Neural cell (in vitro differentiated cells): ENCODE data around the gene CAMK2N2.

Experiments used
- CTCF ChIP-seq: fragments of 450-650 bp; IDR thresholded peaks from 2 replicates; pipeline ENCODE4 v1.5.1; 2014; ENCODE audit warnings: antibody characterized with exemption, mild to moderate bottlenecking, moderate library complexity; ENCODE audit not compliant: poor library complexity, severe bottlenecking
- EZH2 ChIP-seq: fragments of 200-600, 300-800 bp; shearing (Covaris generic), sonication (generic); IDR thresholded peaks from 2 replicates; pipeline ENCODE4 v1.6.1; 2014; ENCODE audit warnings: antibody characterized with exemption, low read length, borderline replicate concordance, mild to moderate bottlenecking; ENCODE audit not compliant: insufficient read depth, poor library complexity, severe bottlenecking
- POLR2AphosphoS5 ChIP-seq: IDR thresholded peaks from 2 replicates; pipeline ENCODE4 v1.6.1; 2012
- REST ChIP-seq: IDR thresholded peaks from 2 replicates; pipeline ENCODE4 v1.6.1; 2012; ENCODE audit warnings: borderline replicate concordance

GRCh38 chr3:184299488-184300377 is 38.4 kb upstream of the CAMK2N2 start:
- TF ChIP-seq CTCF: no peak
- no peak for TF ChIP-seq POLR2AphosphoS5
- TF ChIP-seq REST: no peak
- TF ChIP-seq EZH2: no peak
